ENCODE results near the gene CST4.
"Not testable (repeated sequence)": the region's sequence is repeated elsewhere in the genome, so short reads cannot be mapped to it uniquely, and the experiment has no call there.

The CST4 gene

GRCh38 chr20:23700931-23701330 is 12.1 kb upstream of the CST4 start:
- Histone ChIP-seq H3K4me3 (ENCODE audit: low read depth, low read length) (no peak overlapping the region), H3K4me1 (ENCODE audit: control insufficient read depth, insufficient read depth, low read length) (no peaks in the 10 kb centered on the region), H3K36me3 (ENCODE audit: control insufficient read depth in 2 of 2, insufficient read depth in 1 of 2, low read length in 2 of 2) (no peaks in the 10 kb centered on the region), H3K27ac (ENCODE audit: extremely low read depth, low read depth, low read length) (no peak overlapping the region), H3K9me3 (ENCODE audit: control insufficient read depth, insufficient read depth, low read depth, low read length) (no peaks in the 10 kb centered on the region)
- TF ChIP-seq, protein P1, sequence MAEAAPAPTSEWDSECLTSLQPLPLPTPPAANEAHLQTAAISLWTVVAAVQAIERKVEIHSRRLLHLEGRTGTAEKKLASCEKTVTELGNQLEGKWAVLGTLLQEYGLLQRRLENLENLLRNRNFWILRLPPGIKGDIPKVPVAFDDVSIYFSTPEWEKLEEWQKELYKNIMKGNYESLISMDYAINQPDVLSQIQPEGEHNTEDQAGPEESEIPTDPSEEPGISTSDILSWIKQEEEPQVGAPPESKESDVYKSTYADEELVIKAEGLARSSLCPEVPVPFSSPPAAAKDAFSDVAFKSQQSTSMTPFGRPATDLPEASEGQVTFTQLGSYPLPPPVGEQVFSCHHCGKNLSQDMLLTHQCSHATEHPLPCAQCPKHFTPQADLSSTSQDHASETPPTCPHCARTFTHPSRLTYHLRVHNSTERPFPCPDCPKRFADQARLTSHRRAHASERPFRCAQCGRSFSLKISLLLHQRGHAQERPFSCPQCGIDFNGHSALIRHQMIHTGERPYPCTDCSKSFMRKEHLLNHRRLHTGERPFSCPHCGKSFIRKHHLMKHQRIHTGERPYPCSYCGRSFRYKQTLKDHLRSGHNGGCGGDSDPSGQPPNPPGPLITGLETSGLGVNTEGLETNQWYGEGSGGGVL (tag by site-specific recombination; IDR thresholded peaks at IDR 0.05): no peak
- TF ChIP-seq ZBTB48 (tag by site-specific recombination; IDR thresholded peaks at IDR 0.05): no peak
- TF ChIP-seq REPIN1 (tag by site-specific recombination; IDR thresholded peaks at IDR 0.05; ENCODE audit: low read depth): no peak
- ChIA-PET POLR2A (no interaction called here), CTCF (no interaction called here)

GRCh38 chr20:23697947-23698346 is 9.1 kb upstream of the CST4 start:
- CTCF ChIA-PET: no interaction called here

GRCh38 chr20:23695068-23695395 is 6.2 kb upstream of the CST4 start:
- H3K4me3 ChIP-seq (ENCODE audit: low read depth, low read length); H3K27ac ChIP-seq (ENCODE audit: extremely low read depth, low read depth, low read length); H3K4me1 ChIP-seq (ENCODE audit: control insufficient read depth, insufficient read depth, low read length); H3K9me3 ChIP-seq (ENCODE audit: control insufficient read depth, insufficient read depth, low read depth, low read length); POLR2A ChIA-PET; H3K36me3 ChIP-seq (ENCODE audit: control insufficient read depth in 2 of 2, insufficient read depth in 1 of 2, low read length in 2 of 2): not testable (repeated sequence)
- CTCF ChIA-PET: interaction anchor here (0.6 to 0.7 kb wide), 2 partner anchors 162 to 257 kb away, joined by 4 read pairs; no protein-coding TSS in a partner anchor

More at GRCh38 chr20:23697947-23698346, 9.1 kb upstream of the CST4 start:
- POLR2A ChIA-PET: no interaction called here
- H3K4me3 ChIP-seq (ENCODE audit: low read depth, low read length): no peak overlapping the region
- no peak overlapping the region for H3K27ac ChIP-seq (ENCODE audit: extremely low read depth, low read depth, low read length)
- no peaks in the 10 kb centered on the region for H3K9me3 ChIP-seq (ENCODE audit: control insufficient read depth, insufficient read depth, low read depth, low read length)
- TF ChIP-seq ZNF37A (tag by site-specific recombination; IDR thresholded peaks at IDR 0.05) (no peak), ZNF350 (tag by site-specific recombination; IDR thresholded peaks at IDR 0.05) (no peak), MZF1 (tag by site-specific recombination; IDR thresholded peaks at IDR 0.05; ENCODE audit: borderline replicate concordance) (no peak), ZNF169 (tag by site-specific recombination; IDR thresholded peaks at IDR 0.05) (no peak), ZNF623 (tag by site-specific recombination; IDR thresholded peaks at IDR 0.05) (no peak), GLIS1 (tag by site-specific recombination; IDR thresholded peaks at IDR 0.05) (no peak), ZNF560 (tag by site-specific recombination; IDR thresholded peaks at IDR 0.05; ENCODE audit: borderline replicate concordance) (no peak), ZNF548 (tag by site-specific recombination; IDR thresholded peaks at IDR 0.05) (no peak), YY1 (tag by site-specific recombination; IDR thresholded peaks at IDR 0.05) (no peak)
- TF ChIP-seq, protein P2, sequence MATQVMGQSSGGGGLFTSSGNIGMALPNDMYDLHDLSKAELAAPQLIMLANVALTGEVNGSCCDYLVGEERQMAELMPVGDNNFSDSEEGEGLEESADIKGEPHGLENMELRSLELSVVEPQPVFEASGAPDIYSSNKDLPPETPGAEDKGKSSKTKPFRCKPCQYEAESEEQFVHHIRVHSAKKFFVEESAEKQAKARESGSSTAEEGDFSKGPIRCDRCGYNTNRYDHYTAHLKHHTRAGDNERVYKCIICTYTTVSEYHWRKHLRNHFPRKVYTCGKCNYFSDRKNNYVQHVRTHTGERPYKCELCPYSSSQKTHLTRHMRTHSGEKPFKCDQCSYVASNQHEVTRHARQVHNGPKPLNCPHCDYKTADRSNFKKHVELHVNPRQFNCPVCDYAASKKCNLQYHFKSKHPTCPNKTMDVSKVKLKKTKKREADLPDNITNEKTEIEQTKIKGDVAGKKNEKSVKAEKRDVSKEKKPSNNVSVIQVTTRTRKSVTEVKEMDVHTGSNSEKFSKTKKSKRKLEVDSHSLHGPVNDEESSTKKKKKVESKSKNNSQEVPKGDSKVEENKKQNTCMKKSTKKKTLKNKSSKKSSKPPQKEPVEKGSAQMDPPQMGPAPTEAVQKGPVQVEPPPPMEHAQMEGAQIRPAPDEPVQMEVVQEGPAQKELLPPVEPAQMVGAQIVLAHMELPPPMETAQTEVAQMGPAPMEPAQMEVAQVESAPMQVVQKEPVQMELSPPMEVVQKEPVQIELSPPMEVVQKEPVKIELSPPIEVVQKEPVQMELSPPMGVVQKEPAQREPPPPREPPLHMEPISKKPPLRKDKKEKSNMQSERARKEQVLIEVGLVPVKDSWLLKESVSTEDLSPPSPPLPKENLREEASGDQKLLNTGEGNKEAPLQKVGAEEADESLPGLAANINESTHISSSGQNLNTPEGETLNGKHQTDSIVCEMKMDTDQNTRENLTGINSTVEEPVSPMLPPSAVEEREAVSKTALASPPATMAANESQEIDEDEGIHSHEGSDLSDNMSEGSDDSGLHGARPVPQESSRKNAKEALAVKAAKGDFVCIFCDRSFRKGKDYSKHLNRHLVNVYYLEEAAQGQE (tag by site-specific recombination; IDR thresholded peaks at IDR 0.05): no peak
- TF ChIP-seq, protein P3, sequence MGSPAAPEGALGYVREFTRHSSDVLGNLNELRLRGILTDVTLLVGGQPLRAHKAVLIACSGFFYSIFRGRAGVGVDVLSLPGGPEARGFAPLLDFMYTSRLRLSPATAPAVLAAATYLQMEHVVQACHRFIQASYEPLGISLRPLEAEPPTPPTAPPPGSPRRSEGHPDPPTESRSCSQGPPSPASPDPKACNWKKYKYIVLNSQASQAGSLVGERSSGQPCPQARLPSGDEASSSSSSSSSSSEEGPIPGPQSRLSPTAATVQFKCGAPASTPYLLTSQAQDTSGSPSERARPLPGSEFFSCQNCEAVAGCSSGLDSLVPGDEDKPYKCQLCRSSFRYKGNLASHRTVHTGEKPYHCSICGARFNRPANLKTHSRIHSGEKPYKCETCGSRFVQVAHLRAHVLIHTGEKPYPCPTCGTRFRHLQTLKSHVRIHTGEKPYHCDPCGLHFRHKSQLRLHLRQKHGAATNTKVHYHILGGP (tag by site-specific recombination; IDR thresholded peaks at IDR 0.05): no peak
- H3K36me3 ChIP-seq (ENCODE audit: control insufficient read depth in 2 of 2, insufficient read depth in 1 of 2, low read length in 2 of 2): no peaks in the 10 kb centered on the region
- H3K4me1 ChIP-seq (ENCODE audit: control insufficient read depth, insufficient read depth, low read length): no peaks in the 10 kb centered on the region

GRCh38 chr20:23694178-23695067 is 5.6 kb upstream of the CST4 start:
- POLR2A ChIA-PET; H3K4me3 ChIP-seq (ENCODE audit: low read depth, low read length); H3K27ac ChIP-seq (ENCODE audit: extremely low read depth, low read depth, low read length); H3K4me1 ChIP-seq (ENCODE audit: control insufficient read depth, insufficient read depth, low read length); CTCF ChIA-PET; H3K9me3 ChIP-seq (ENCODE audit: control insufficient read depth, insufficient read depth, low read depth, low read length); H3K36me3 ChIP-seq (ENCODE audit: control insufficient read depth in 2 of 2, insufficient read depth in 1 of 2, low read length in 2 of 2): not testable (repeated sequence)

DNA sequence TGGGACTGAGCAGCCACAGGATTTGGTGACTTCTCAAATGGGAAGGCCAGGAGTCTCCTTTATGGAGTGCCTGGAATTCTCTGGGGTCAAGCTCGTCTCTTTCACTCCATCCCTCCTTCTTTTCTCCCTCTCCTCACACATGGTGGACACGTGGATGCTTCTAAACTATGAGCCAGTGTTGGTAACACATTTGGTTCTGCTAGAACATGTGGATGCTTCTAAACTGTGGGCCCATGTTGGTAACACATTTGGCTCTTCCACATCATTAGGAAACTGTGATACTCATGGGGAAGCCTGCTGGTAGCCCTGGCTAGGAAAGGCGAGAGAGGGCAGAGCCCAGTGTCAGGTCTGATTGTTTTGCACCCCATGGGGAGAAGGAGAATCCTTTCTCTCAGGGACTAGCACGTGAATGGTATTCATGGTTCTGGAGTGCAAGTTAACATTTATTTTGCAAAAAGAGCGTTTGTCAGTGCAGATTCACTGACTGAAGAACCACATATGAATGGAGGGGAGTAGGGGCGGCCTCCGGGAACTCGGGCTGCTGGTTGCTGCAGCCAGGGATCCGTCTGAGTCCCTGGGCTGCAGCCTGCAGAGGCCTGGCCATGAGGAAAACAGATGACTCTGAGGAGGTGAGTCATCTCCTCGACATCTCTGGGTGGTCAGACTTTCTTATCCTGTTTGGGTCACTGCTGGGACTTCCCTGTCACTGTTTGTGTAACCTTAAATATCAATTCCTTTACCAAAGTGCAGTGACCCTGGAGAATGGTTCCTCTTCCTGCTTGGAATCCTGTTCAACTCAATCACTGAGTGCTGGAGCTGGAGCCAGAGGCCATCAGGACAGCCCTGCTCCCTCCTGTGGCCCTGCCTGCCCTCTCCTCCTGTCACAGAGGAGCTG is 4.1 kb upstream of the CST4 start:
- CTCF ChIA-PET; POLR2A ChIA-PET; H3K27ac ChIP-seq (ENCODE audit: extremely low read depth, low read depth, low read length): not testable (repeated sequence)

More for the DNA sequence above, 4.1 kb upstream of the CST4 start:
- H3K9me3 ChIP-seq (ENCODE audit: control insufficient read depth, insufficient read depth, low read depth, low read length); H3K4me1 ChIP-seq (ENCODE audit: control insufficient read depth, insufficient read depth, low read length); H3K4me3 ChIP-seq (ENCODE audit: low read depth, low read length); H3K36me3 ChIP-seq (ENCODE audit: control insufficient read depth in 2 of 2, insufficient read depth in 1 of 2, low read length in 2 of 2): not testable (repeated sequence)

Data from HEK293 (cell line).